Left forelimb (tissue), 1 donor: Measurements from ENCODE around the gene FBXL2.
"Not testable (repeated sequence)": the region's sequence is repeated elsewhere in the genome, so short reads cannot be mapped to it uniquely, and the experiment has no call there.

Experiments
- DNase-seq: peaks from one replicate; pipeline ENCODE4 v3.0.0-alpha.2; 2018; ENCODE audit warnings: low spot score

The FBXL2 gene

GRCh38 chr3:33317963-33318709 lies 40.9 kb downstream of the FBXL2 start:
- no peak for DNase-seq

GRCh38 chr3:33318710-33319380 lies 41.6 kb downstream of the FBXL2 start:
- no peak for DNase-seq

- DNase-seq: no peak
Measured at GRCh38 chr3:33322412-33322811, 45.2 kb downstream of the FBXL2 start.

GRCh38 chr3:33331414-33331813 lies 54.2 kb downstream of the FBXL2 start:
- DNase-seq: no peak

GRCh38 chr3:33334364-33334763 lies 57.1 kb downstream of the FBXL2 start:
- no peak for DNase-seq

GRCh38 chr3:33338936-33339465 lies 61.8 kb downstream of the FBXL2 start:
- DNase-seq: not testable (repeated sequence)

- no peak for DNase-seq
Measured at GRCh38 chr3:33339758-33340157, 62.5 kb downstream of the FBXL2 start.

GRCh38 chr3:33355611-33356010 lies 78.4 kb downstream of the FBXL2 start:
- no peak for DNase-seq

GRCh38 chr3:33358172-33358781 lies 81.0 kb downstream of the FBXL2 start:
- no peak for DNase-seq

GRCh38 chr3:33360136-33360825 lies 83.0 kb downstream of the FBXL2 start:
- no peak for DNase-seq

GRCh38 chr3:33363113-33363800 lies 86.0 kb downstream of the FBXL2 start:
- no peak for DNase-seq

- DNase-seq: no peak
Measured at GRCh38 chr3:33364060-33364459, 86.8 kb downstream of the FBXL2 start.

- no peak for DNase-seq
Measured at GRCh38 chr3:33364531-33365128, 87.4 kb downstream of the FBXL2 start.

- no peak for DNase-seq
Measured at GRCh38 chr3:33372218-33373081, 95.2 kb downstream of the FBXL2 start.

- DNase-seq: no peak
Measured at GRCh38 chr3:33373082-33373437, 95.8 kb downstream of the FBXL2 start.

- no peak for DNase-seq
Measured at GRCh38 chr3:33377489-33377888, 100.2 kb downstream of the FBXL2 start.

GRCh38 chr3:33377931-33378330 lies 100.7 kb downstream of the FBXL2 start:
- no peak for DNase-seq

GRCh38 chr3:33380653-33381052 lies 103.4 kb downstream of the FBXL2 start:
- DNase-seq: no peak

- DNase-seq: no peak
Measured at GRCh38 chr3:33383951-33384350, 106.7 kb downstream of the FBXL2 start.

- no peak for DNase-seq
Measured at GRCh38 chr3:33385423-33385822, 108.2 kb downstream of the FBXL2 start.
